Suprapubic skin (tissue), 3 donors: ENCODE data around the gene TP73.
A peak's percentile ranks its signal among the peaks of the same experiment; 100 is the strongest.

ENCODE experiments used
- CTCF ChIP-seq, 2 donors: fragments of 200-600 bp in 1 of 2; fragments of 450-650 bp in 1 of 2; sonication (generic) in 1 of 2; IDR thresholded peaks; one replicate each; pipeline ENCODE4 v1.5.1; 2016 to 2019; ENCODE audit warnings: antibody characterized with exemption in 2 of 2, mild to moderate bottlenecking in 1 of 2, moderate library complexity in 1 of 2
- EP300 ChIP-seq: sonication (generic); formaldehyde crosslinking; IDR thresholded peaks from one replicate; pipeline ENCODE4 v1.6.1; 2017; ENCODE audit warnings: antibody characterized with exemption
- POLR2A ChIP-seq, 2 donors: fragments of 450-650 bp; IDR thresholded peaks; one replicate each; pipeline ENCODE4 v1.6.1; 2017; ENCODE audit warnings: antibody characterized with exemption in 2 of 2, mild to moderate bottlenecking in 2 of 2, moderate library complexity in 2 of 2

GRCh38 chr1:3695326-3696217 is 43.3 kb downstream of the TP73 start:
- peak; percentile 20 to 83 for TF ChIP-seq CTCF (IDR thresholded peaks at IDR 0.05)
- no peak for TF ChIP-seq POLR2A (IDR thresholded peaks at IDR 0.05)
- no peak for TF ChIP-seq EP300
